Activated CD8-positive, alpha-beta memory T cell treated with anti-CD3 and anti-CD28 coated beads, Interleukin-2, amount 10 ng/mL, durations not matched to agents 7 days and 5 days (primary cell): ENCODE results near the gene UBAC1. TPM values are rescaled to one million over a fixed set of nuclear protein-coding genes. Genes with fewer than 3 reads are reported as not detected.
A peak's percentile ranks its signal among the peaks of the same experiment; 100 is the strongest.
"Not testable (repeated sequence)": the region's sequence is repeated elsewhere in the genome, so short reads cannot be mapped to it uniquely, and the experiment has no call there.

Source experiments
- ATAC-seq: fragments of 150-1000 bp; cut with Tn5 transposase; one replicate; pipeline ENCODE4 v1.10.0; 2021; ENCODE audit warnings: moderate library complexity
- CTCF ChIA-PET: fragments of 350-600 bp; sonication (Branson Sonifier 250); formaldehyde crosslinking; loops from one replicate; lab custom pipeline; 2021; ENCODE audit warnings: antibody characterized with exemption; lab: Charles Lee
- DNase-seq: peaks from one replicate; pipeline ENCODE4 v3.0.0-alpha.2; 2020
- H3K27ac Mint-ChIP-seq: one replicate; pipeline ENCODE4 v1.8.0; 2021; ENCODE audit warnings: mild to moderate bottlenecking, mixed read lengths
- H3K27me3 Mint-ChIP-seq: one replicate; pipeline ENCODE4 v1.8.0; 2021; ENCODE audit warnings: mixed read lengths
- H3K36me3 Mint-ChIP-seq: one replicate; pipeline ENCODE4 v1.8.0; 2021; ENCODE audit warnings: mild to moderate bottlenecking, mixed read lengths
- H3K4me1 Mint-ChIP-seq: one replicate; pipeline ENCODE4 v1.8.0; 2021; ENCODE audit warnings: mixed read lengths
- H3K4me3 Mint-ChIP-seq: one replicate; pipeline ENCODE4 v1.8.0; 2021; ENCODE audit warnings: mild to moderate bottlenecking, moderate library complexity, mixed read lengths
- H3K9me3 Mint-ChIP-seq: one replicate; pipeline ENCODE4 v1.8.0; 2022; ENCODE audit warnings: low read depth, mixed read lengths
- total RNA-seq, 2 experiments: library from RNA; stranded (reverse); gene quantifications; one replicate each; pipeline ENCODE4 v1.2.3, GENCODE V29; 2021

Gene UBAC1
- total RNA-seq, 2 experiments from 2014 or later, result 32.6 to 36.5 TPM

GRCh38 chr9:135945969-135946368 lies 15.2 kb downstream of the UBAC1 start:
- ATAC-seq (no peak), DNase-seq (no peak)
- CTCF ChIA-PET, result no interaction called here
- H3K4me3 Mint-ChIP-seq, result no peak overlapping the region
- no peaks in the 10 kb centered on the region for H3K9me3 Mint-ChIP-seq
- peaks cover 36% of the 10 kb centered on the region for H3K36me3 Mint-ChIP-seq
- H3K4me1 Mint-ChIP-seq, result no peaks in the 10 kb centered on the region
- H3K27me3 Mint-ChIP-seq, result no peaks in the 10 kb centered on the region
- H3K27ac Mint-ChIP-seq, result no peak overlapping the region

GRCh38 chr9:135944444-135945252 lies 16.5 kb downstream of the UBAC1 start:
- CTCF ChIA-PET, result interaction anchor here (0.6 kb wide), 1 partner anchor 140 kb away, joined by 3 read pairs; no protein-coding TSS in a partner anchor
- no peak for DNase-seq
- H3K4me3 Mint-ChIP-seq, result no peak overlapping the region

GRCh38 chr9:135943604-135944003 lies 17.6 kb downstream of the UBAC1 start:
- CTCF ChIA-PET, result not testable (repeated sequence)

More at GRCh38 chr9:135944444-135945252, 16.5 kb downstream of the UBAC1 start:
- Mint-ChIP-seq H3K4me1 (peaks cover under 1% of the 10 kb centered on the region), H3K27me3 (no peaks in the 10 kb centered on the region), H3K36me3 (peaks cover 45% of the 10 kb centered on the region), H3K9me3 (no peaks in the 10 kb centered on the region), H3K27ac (no peak overlapping the region)
- ATAC-seq, result no peak

GRCh38 chr9:135941288-135941995 lies 19.7 kb downstream of the UBAC1 start:
- peaks cover 2% of the 10 kb centered on the region for H3K9me3 Mint-ChIP-seq
- no peak overlapping the region for H3K27ac Mint-ChIP-seq
- DNase-seq, result no peak
- no peak for ATAC-seq
- peaks cover 10% of the 10 kb centered on the region for H3K4me1 Mint-ChIP-seq
- no peaks in the 10 kb centered on the region for H3K27me3 Mint-ChIP-seq
- peaks cover 70% of the 10 kb centered on the region for H3K36me3 Mint-ChIP-seq
- CTCF ChIA-PET, result no interaction called here
- no peak overlapping the region for H3K4me3 Mint-ChIP-seq

More at GRCh38 chr9:135943604-135944003, 17.6 kb downstream of the UBAC1 start:
- H3K27me3 Mint-ChIP-seq, H3K27ac Mint-ChIP-seq, H3K4me3 Mint-ChIP-seq, H3K4me1 Mint-ChIP-seq, DNase-seq, ATAC-seq, H3K9me3 Mint-ChIP-seq: not testable (repeated sequence)
- H3K36me3 Mint-ChIP-seq, result peaks cover 49% of the 10 kb centered on the region

GRCh38 chr9:135939351-135940265 lies 21.6 kb downstream of the UBAC1 start:
- peak overlapping the region; percentile 96 for H3K27ac Mint-ChIP-seq
- H3K9me3 Mint-ChIP-seq, result peaks cover 2% of the 10 kb centered on the region
- H3K27me3 Mint-ChIP-seq, result no peaks in the 10 kb centered on the region
- peaks cover 76% of the 10 kb centered on the region for H3K36me3 Mint-ChIP-seq
- peak; percentile 64 for DNase-seq
- peaks cover 10% of the 10 kb centered on the region for H3K4me1 Mint-ChIP-seq
- peak overlapping the region; percentile 57 for H3K4me3 Mint-ChIP-seq
- ATAC-seq, result peak; percentile 66
- CTCF ChIA-PET, result no interaction called here

GRCh38 chr9:135937521-135938489 lies 23.4 kb downstream of the UBAC1 start:
- Mint-ChIP-seq H3K4me3 (no peak overlapping the region), H3K36me3 (peaks cover 67% of the 10 kb centered on the region), H3K27me3 (no peaks in the 10 kb centered on the region), H3K4me1 (peaks cover 10% of the 10 kb centered on the region), H3K9me3 (peaks cover 2% of the 10 kb centered on the region), H3K27ac (no peak overlapping the region)
- ATAC-seq, result no peak
- CTCF ChIA-PET, result no interaction called here
- DNase-seq, result no peak

- no peak overlapping the region for H3K4me3 Mint-ChIP-seq
- H3K27me3 Mint-ChIP-seq, result no peaks in the 10 kb centered on the region
- no peak overlapping the region for H3K27ac Mint-ChIP-seq
- H3K4me1 Mint-ChIP-seq, result peaks cover 3% of the 10 kb centered on the region
- ATAC-seq (no peak), DNase-seq (no peak)
- CTCF ChIA-PET, result no interaction called here
- no peaks in the 10 kb centered on the region for H3K9me3 Mint-ChIP-seq
- peaks cover 47% of the 10 kb centered on the region for H3K36me3 Mint-ChIP-seq
These were observed 28.1 kb downstream of the UBAC1 start for GRCh38 chr9:135933114-135933513.

- CTCF ChIA-PET, result no interaction called here
- Mint-ChIP-seq H3K27ac (no peak overlapping the region), H3K4me3 (no peak overlapping the region), H3K36me3 (peaks cover 43% of the 10 kb centered on the region), H3K4me1 (peaks cover 7% of the 10 kb centered on the region), H3K9me3 (no peaks in the 10 kb centered on the region), H3K27me3 (no peaks in the 10 kb centered on the region)
- ATAC-seq (no peak), DNase-seq (no peak)
These were observed 28.5 kb downstream of the UBAC1 start for GRCh38 chr9:135932656-135933055.

GRCh38 chr9:135931349-135931820 lies 29.8 kb downstream of the UBAC1 start:
- CTCF ChIA-PET, result no interaction called here
- no peak for DNase-seq
- no peak for ATAC-seq

GRCh38 chr9:135930446-135931345 lies 30.5 kb downstream of the UBAC1 start:
- Mint-ChIP-seq H3K9me3 (no peaks in the 10 kb centered on the region), H3K27me3 (no peaks in the 10 kb centered on the region), H3K36me3 (peaks cover 25% of the 10 kb centered on the region), H3K4me3 (no peak overlapping the region), H3K27ac (no peak overlapping the region), H3K4me1 (peaks cover 23% of the 10 kb centered on the region)
- CTCF ChIA-PET, result no interaction called here
- DNase-seq, result no peak
- ATAC-seq, result no peak

More at GRCh38 chr9:135931349-135931820, 29.8 kb downstream of the UBAC1 start:
- Mint-ChIP-seq H3K4me3 (no peak overlapping the region), H3K9me3 (no peaks in the 10 kb centered on the region), H3K27me3 (no peaks in the 10 kb centered on the region), H3K27ac (no peak overlapping the region), H3K36me3 (peaks cover 30% of the 10 kb centered on the region), H3K4me1 (peaks cover 16% of the 10 kb centered on the region)

- no peak overlapping the region for H3K27ac Mint-ChIP-seq
- peaks cover 18% of the 10 kb centered on the region for H3K36me3 Mint-ChIP-seq
- ATAC-seq, result no peak
- H3K27me3 Mint-ChIP-seq, result no peaks in the 10 kb centered on the region
- no peak for DNase-seq
- CTCF ChIA-PET, result no interaction called here
- no peak overlapping the region for H3K4me3 Mint-ChIP-seq
- H3K9me3 Mint-ChIP-seq, result no peaks in the 10 kb centered on the region
- peaks cover 32% of the 10 kb centered on the region for H3K4me1 Mint-ChIP-seq
These were observed 31.3 kb downstream of the UBAC1 start for GRCh38 chr9:135929656-135930445.
